Stimulated activated CD8-positive, alpha-beta memory T cell treated with anti-CD3 and anti-CD28 coated beads, Interleukin-7, amount 100 ng/mL, for 4 hours (primary cell): ENCODE data around the gene SLC6A11.

Source experiments
- DNase-seq, 2 donors: peaks; one replicate each; pipeline ENCODE4 v3.0.0-alpha.2; 2020; ENCODE audit warnings: low read depth in 2 of 2

Gene SLC6A11

GRCh38 chr3:10977892-10978510, 162.0 kb downstream of the SLC6A11 start:
- DNase-seq = no peak

GRCh38 chr3:10978956-10979355, 162.9 kb downstream of the SLC6A11 start:
- DNase-seq = no peak

GRCh38 chr3:10980312-10980711, 164.3 kb downstream of the SLC6A11 start:
- DNase-seq = no peak

- no peak for DNase-seq
Observed at GRCh38 chr3:10981031-10981430, 165.0 kb downstream of the SLC6A11 start.

GRCh38 chr3:10981961-10982360, 165.9 kb downstream of the SLC6A11 start:
- no peak for DNase-seq

GRCh38 chr3:10982782-10983181, 166.8 kb downstream of the SLC6A11 start:
- no peak for DNase-seq

- DNase-seq = no peak
Observed at GRCh38 chr3:10983219-10983916, 167.3 kb downstream of the SLC6A11 start.

- DNase-seq = no peak
Observed at GRCh38 chr3:10984371-10984896, 168.4 kb downstream of the SLC6A11 start.

GRCh38 chr3:10985181-10985580, 169.2 kb downstream of the SLC6A11 start:
- DNase-seq = no peak

GRCh38 chr3:10986592-10986991, 170.6 kb downstream of the SLC6A11 start:
- no peak for DNase-seq

- DNase-seq = no peak
Observed at GRCh38 chr3:10988001-10988665, 172.1 kb downstream of the SLC6A11 start.

GRCh38 chr3:10988991-10989484, 173.0 kb downstream of the SLC6A11 start:
- no peak for DNase-seq
